Caco-2 (cell line): ENCODE data around the gene GABPA. TPM values are rescaled to one million over a fixed set of nuclear protein-coding genes. Genes with fewer than 3 reads are reported as not detected.

Experiments
- BruUV-seq: library from RNA; stranded (reverse); fragments of 400-500 nt; replicated peaks from 2 replicates; lab custom pipeline; 2021; lab: Mats Ljungman, UMichigan
- CTCF ChIA-PET: fragments of 300-600 bp; sonication (Branson Sonifier 250); formaldehyde crosslinking; loops from one replicate; lab custom pipeline; 2022; ENCODE audit warnings: antibody characterized with exemption; lab: Charles Lee
- POLR2A ChIA-PET: fragments of 300-600 bp; sonication (Branson Sonifier 250); formaldehyde crosslinking; loops from one replicate; lab custom pipeline; 2022; ENCODE audit warnings: antibody characterized with exemption; lab: Charles Lee
- DNase-seq, 2 experiments: peaks; one replicate each; pipeline versions ENCODE4 v3.0.0 to v3.0.0-alpha.2; 2020 to 2022
- H3K27me3 ChIP-seq: replicated peaks from 2 replicates; pipeline ENCODE4 v1.6.0; 2011; ENCODE audit warnings: low read length; ENCODE audit not compliant: control insufficient read depth, insufficient read depth
- H3K36me3 ChIP-seq: 2 replicates; pipeline ENCODE4 v1.5.1; 2011; ENCODE audit warnings: low read length; ENCODE audit not compliant: control insufficient read depth, insufficient read depth
- H3K4me1 ChIP-seq: fragments of 250-450 bp; sonication (Bioruptor Pico); 2 replicates; pipeline ENCODE4 v1.5.1; 2020; ENCODE audit warnings: mild to moderate bottlenecking
- H3K4me3 ChIP-seq: 2 replicates; pipeline ENCODE4 v1.5.1; 2011; ENCODE audit warnings: low read depth, mild to moderate bottlenecking, control low read depth, low read length
- H3K9me3 ChIP-seq: fragments of 250-450 bp; sonication (Bioruptor Pico); 2 replicates; pipeline ENCODE4 v1.5.1; 2020; ENCODE audit warnings: mild to moderate bottlenecking, moderate library complexity
- H3K27ac Mint-ChIP-seq: one replicate; pipeline ENCODE4 v1.8.0; 2022; ENCODE audit warnings: mixed read lengths; ENCODE audit not compliant: unreplicated experiment
- H3K27me3 Mint-ChIP-seq: one replicate; pipeline ENCODE4 v1.8.0; 2022; ENCODE audit warnings: mixed read lengths; ENCODE audit not compliant: insufficient read depth, unreplicated experiment
- H3K36me3 Mint-ChIP-seq: one replicate; pipeline ENCODE4 v1.8.0; 2022; ENCODE audit warnings: mild to moderate bottlenecking, mixed read lengths; ENCODE audit not compliant: insufficient read depth, unreplicated experiment
- H3K4me1 Mint-ChIP-seq: one replicate; pipeline ENCODE4 v1.8.0; 2022; ENCODE audit warnings: low read depth, mixed read lengths; ENCODE audit not compliant: unreplicated experiment
- H3K4me3 Mint-ChIP-seq: one replicate; pipeline ENCODE4 v1.8.0; 2022; ENCODE audit warnings: mild to moderate bottlenecking, moderate library complexity, mixed read lengths; ENCODE audit not compliant: unreplicated experiment
- H3K9me3 Mint-ChIP-seq: one replicate; pipeline ENCODE4 v1.8.0; 2022; ENCODE audit warnings: mixed read lengths; ENCODE audit not compliant: unreplicated experiment
- intact Hi-C: fragments of 100-400 bp; cut with micrococcal nuclease; formaldehyde crosslinking; loops from one replicate; pipeline ENCODE4 v1.10.0; 2022; ENCODE audit not compliant: unreplicated experiment
- total RNA-seq: library from RNA; stranded (reverse); gene quantifications from 2 replicates; pipeline ENCODE4 v1.2.3, GENCODE V29; 2022
- TF ChIP-seq, protein P1 (sequence below), 2 experiments: fragments of 200-600 bp in 1 of 2; IDR thresholded peaks; 1 replicate in 1 of 2; 2 replicates in 1 of 2; pipeline versions ENCODE4 v1.5.1 to v1.8.0; 2011 to 2022; ENCODE audit warnings: antibody characterized with exemption in 1 of 2, control low read depth in 1 of 2, inconsistent platforms in 1 of 2, low read depth in 1 of 2, low read length in 1 of 2, mild to moderate bottlenecking in 1 of 2, moderate library complexity in 1 of 2; ENCODE audit not compliant: insufficient read depth in 1 of 2, severe bottlenecking in 1 of 2, unreplicated experiment in 1 of 2

The GABPA gene
- total RNA-seq, 1 experiment from 2014 or later = 17.4 TPM

DNA sequence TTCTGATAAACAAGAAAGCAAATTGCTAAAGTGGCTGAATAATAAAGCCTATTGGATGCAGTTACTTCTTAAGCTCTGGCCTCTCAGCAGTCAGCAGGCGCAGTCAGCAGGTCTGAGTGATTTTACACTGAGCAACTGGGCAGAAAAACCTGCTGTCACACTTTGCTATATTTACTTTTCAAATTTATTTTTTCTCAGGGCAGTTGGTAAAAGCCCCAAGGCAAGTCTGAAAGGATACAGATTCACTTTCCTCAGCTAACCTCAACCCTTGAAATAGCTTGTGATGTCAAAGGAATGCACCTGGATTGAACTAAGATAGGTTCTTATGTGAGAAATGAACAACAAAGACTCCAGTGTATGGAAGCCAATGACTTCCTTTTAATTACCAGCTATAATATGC, 34.0 kb upstream of the GABPA start:
- no peak overlapping the region for H3K4me3 Mint-ChIP-seq
- intact Hi-C loops = no loop called here
- Histone ChIP-seq H3K9me3 (no peaks in the 10 kb centered on the region), H3K4me1 (no peaks in the 10 kb centered on the region), H3K4me3 (no peak overlapping the region), H3K27me3 (no peaks in the 10 kb centered on the region), H3K36me3 (no peaks in the 10 kb centered on the region)
- no peaks in the 10 kb centered on the region for H3K27me3 Mint-ChIP-seq
- no peak overlapping the region for H3K27ac Mint-ChIP-seq
- DNase-seq = no peak
- H3K36me3 Mint-ChIP-seq = no peaks in the 10 kb centered on the region
- ChIA-PET POLR2A (no interaction called here), CTCF (no interaction called here)
- no peaks in the 10 kb centered on the region for H3K9me3 Mint-ChIP-seq
- TF ChIP-seq, protein P1, sequence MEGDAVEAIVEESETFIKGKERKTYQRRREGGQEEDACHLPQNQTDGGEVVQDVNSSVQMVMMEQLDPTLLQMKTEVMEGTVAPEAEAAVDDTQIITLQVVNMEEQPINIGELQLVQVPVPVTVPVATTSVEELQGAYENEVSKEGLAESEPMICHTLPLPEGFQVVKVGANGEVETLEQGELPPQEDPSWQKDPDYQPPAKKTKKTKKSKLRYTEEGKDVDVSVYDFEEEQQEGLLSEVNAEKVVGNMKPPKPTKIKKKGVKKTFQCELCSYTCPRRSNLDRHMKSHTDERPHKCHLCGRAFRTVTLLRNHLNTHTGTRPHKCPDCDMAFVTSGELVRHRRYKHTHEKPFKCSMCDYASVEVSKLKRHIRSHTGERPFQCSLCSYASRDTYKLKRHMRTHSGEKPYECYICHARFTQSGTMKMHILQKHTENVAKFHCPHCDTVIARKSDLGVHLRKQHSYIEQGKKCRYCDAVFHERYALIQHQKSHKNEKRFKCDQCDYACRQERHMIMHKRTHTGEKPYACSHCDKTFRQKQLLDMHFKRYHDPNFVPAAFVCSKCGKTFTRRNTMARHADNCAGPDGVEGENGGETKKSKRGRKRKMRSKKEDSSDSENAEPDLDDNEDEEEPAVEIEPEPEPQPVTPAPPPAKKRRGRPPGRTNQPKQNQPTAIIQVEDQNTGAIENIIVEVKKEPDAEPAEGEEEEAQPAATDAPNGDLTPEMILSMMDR (IDR thresholded peaks at IDR 0.05; ENCODE audit: insufficient read depth in 1 of 2, low read depth in 1 of 2, low read length in 1 of 2, severe bottlenecking in 1 of 2, unreplicated experiment in 1 of 2) = no peak
- H3K4me1 Mint-ChIP-seq = no peaks in the 10 kb centered on the region
- no TSS peak for BruUV-seq

DNA sequence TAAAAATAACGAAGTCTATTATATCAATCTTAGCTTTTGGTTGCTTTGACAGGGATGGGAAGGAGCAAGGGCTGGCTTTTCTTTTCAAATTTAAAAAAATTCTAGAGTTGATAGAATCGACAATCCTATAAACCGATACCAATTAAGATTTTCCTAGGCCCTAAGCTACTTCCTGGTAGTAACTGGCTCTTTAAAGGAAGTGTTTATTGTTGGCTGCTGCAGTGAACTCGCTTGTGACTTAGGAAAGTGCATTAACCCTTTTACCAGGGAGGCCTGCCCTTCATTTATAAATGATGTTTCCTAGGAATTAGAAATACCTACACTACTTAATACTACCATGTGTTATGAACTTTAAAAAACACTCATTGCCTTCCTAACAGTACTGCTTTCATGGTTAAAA, 33.2 kb upstream of the GABPA start:
- intact Hi-C loops = no loop called here
- Histone ChIP-seq H3K9me3 (no peaks in the 10 kb centered on the region), H3K36me3 (no peaks in the 10 kb centered on the region), H3K4me1 (no peaks in the 10 kb centered on the region), H3K4me3 (no peak overlapping the region), H3K27me3 (no peaks in the 10 kb centered on the region)
- Mint-ChIP-seq H3K4me3 (no peak overlapping the region), H3K27me3 (no peaks in the 10 kb centered on the region), H3K36me3 (no peaks in the 10 kb centered on the region), H3K9me3 (no peaks in the 10 kb centered on the region), H3K4me1 (no peaks in the 10 kb centered on the region), H3K27ac (no peak overlapping the region)
- CTCF ChIA-PET = interaction anchor here (0.6 kb wide), 1 partner anchor 8 kb away, joined by 5 read pairs; no protein-coding TSS in a partner anchor
- BruUV-seq = no TSS peak
- POLR2A ChIA-PET = no interaction called here
- no peak for DNase-seq
- TF ChIP-seq, protein P1 (IDR thresholded peaks at IDR 0.05; ENCODE audit: insufficient read depth in 1 of 2, low read depth in 1 of 2, low read length in 1 of 2, severe bottlenecking in 1 of 2, unreplicated experiment in 1 of 2) = no peak

DNA sequence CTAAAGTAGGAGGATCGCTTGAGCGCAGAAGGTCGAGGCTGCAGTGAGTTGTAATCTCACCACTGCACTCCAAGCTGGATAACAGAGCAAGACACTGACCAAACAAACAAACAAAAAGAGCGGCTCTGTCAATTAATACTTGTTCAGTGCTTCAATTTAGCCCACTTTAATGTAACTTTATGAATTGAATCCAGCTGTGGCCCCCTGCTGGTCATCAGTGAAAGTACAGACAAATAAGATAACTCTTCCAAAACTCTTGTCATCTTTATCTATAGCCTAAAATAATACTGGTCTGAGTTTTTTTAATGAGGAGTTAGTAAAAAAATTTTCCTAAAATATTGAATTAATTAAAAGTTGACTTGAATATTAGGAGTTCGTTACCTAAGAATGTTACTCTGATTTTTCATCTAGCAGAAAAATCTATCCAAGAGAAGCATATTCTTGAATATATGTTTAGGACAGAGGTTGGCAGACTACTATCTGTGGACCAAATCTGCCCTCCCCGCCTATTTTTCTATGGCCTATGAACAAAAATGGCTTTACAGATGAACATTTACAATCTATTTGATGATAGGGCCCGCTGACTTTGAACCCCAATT, 26.2 kb upstream of the GABPA start:
- H3K9me3 Mint-ChIP-seq = no peaks in the 10 kb centered on the region
- H3K36me3 Mint-ChIP-seq = no peaks in the 10 kb centered on the region
- no peak overlapping the region for H3K4me3 ChIP-seq
- H3K4me3 Mint-ChIP-seq = no peak overlapping the region
- ChIA-PET POLR2A (no interaction called here), CTCF (no interaction called here)
- intact Hi-C loops = loop anchor here (1.0 kb wide), 1 partner anchor 100 kb away; no protein-coding TSS in a partner anchor
- H3K27me3 ChIP-seq = no peaks in the 10 kb centered on the region
- no peaks in the 10 kb centered on the region for H3K9me3 ChIP-seq
- peak in 1 of 2 experiments; percentile 22 for DNase-seq
- H3K36me3 ChIP-seq = no peaks in the 10 kb centered on the region
- TF ChIP-seq, protein P1 (IDR thresholded peaks at IDR 0.05; ENCODE audit: insufficient read depth in 1 of 2, low read depth in 1 of 2, low read length in 1 of 2, severe bottlenecking in 1 of 2, unreplicated experiment in 1 of 2) = peak; percentile 75 to 82
- no peaks in the 10 kb centered on the region for H3K4me1 ChIP-seq
- no peaks in the 10 kb centered on the region for H3K4me1 Mint-ChIP-seq
- no TSS peak for BruUV-seq
- H3K27ac Mint-ChIP-seq = no peak overlapping the region
- peaks cover 3% of the 10 kb centered on the region for H3K27me3 Mint-ChIP-seq
